Inflammatory macrophage treated with lipopolysaccharide for 1 hour (primary cell): ENCODE data around the gene RAB8B.

ENCODE experiments used
- DNase-seq, 2 donors: peaks; one replicate each; pipeline ENCODE4 v3.0.0-alpha.2; 2020 to 2022

Gene RAB8B

GRCh38 chr15:63238796-63239195 lies 49.4 kb downstream of the RAB8B start:
- DNase-seq, result peak in 1 of 2 donors; percentile 33

GRCh38 chr15:63240109-63240508 lies 50.7 kb downstream of the RAB8B start:
- DNase-seq, result no peak

- DNase-seq, result no peak
Observed at GRCh38 chr15:63241316-63241715, 51.9 kb downstream of the RAB8B start.

- no peak for DNase-seq
Observed at GRCh38 chr15:63243101-63243500, 53.7 kb downstream of the RAB8B start.

GRCh38 chr15:63243776-63244175 lies 54.4 kb downstream of the RAB8B start:
- peak; percentile 53 to 88 for DNase-seq

- no peak for DNase-seq
Observed at GRCh38 chr15:63244399-63244798, 55.0 kb downstream of the RAB8B start.

- no peak for DNase-seq
Observed at GRCh38 chr15:63244976-63245645, 55.7 kb downstream of the RAB8B start.

GRCh38 chr15:63246691-63247469 lies 57.5 kb downstream of the RAB8B start:
- peak; percentile 99 to 100 for DNase-seq

- DNase-seq, result no peak
Observed at GRCh38 chr15:63250312-63250965, 61.0 kb downstream of the RAB8B start.

GRCh38 chr15:63251701-63252100 lies 62.3 kb downstream of the RAB8B start:
- DNase-seq, result no peak

GRCh38 chr15:63252292-63252691 lies 62.9 kb downstream of the RAB8B start:
- DNase-seq, result no peak

- no peak for DNase-seq
Observed at GRCh38 chr15:63254991-63255390, 65.6 kb downstream of the RAB8B start.

GRCh38 chr15:63255489-63255990 lies 66.1 kb downstream of the RAB8B start:
- no peak for DNase-seq

GRCh38 chr15:63256433-63257274 lies 67.2 kb downstream of the RAB8B start:
- no peak for DNase-seq

GRCh38 chr15:63258658-63259057 lies 69.3 kb downstream of the RAB8B start:
- peak; percentile 50 to 71 for DNase-seq

GRCh38 chr15:63260791-63261190 lies 71.4 kb downstream of the RAB8B start:
- no peak for DNase-seq

GRCh38 chr15:63261311-63261710 lies 71.9 kb downstream of the RAB8B start:
- DNase-seq, result no peak

- DNase-seq, result no peak
Observed at GRCh38 chr15:63263519-63263918, 74.1 kb downstream of the RAB8B start.

- no peak for DNase-seq
Observed at GRCh38 chr15:63264688-63265293, 75.4 kb downstream of the RAB8B start.

GRCh38 chr15:63274427-63274826 lies 85.0 kb downstream of the RAB8B start:
- DNase-seq, result peak in 1 of 2 donors; percentile 36

GRCh38 chr15:63276342-63277037 lies 87.1 kb downstream of the RAB8B start:
- DNase-seq, result no peak
